ENCODE measurements around the gene NPIPB6. TPM values are rescaled to one million over a fixed set of nuclear protein-coding genes. Genes with fewer than 3 reads are reported as not detected.
"Not testable (repeated sequence)": the region's sequence is repeated elsewhere in the genome, so short reads cannot be mapped to it uniquely, and the experiment has no call there.

NPIPB6 gene
- total RNA-seq, 1 experiment from 2014 or later = 1.2 TPM

DNA sequence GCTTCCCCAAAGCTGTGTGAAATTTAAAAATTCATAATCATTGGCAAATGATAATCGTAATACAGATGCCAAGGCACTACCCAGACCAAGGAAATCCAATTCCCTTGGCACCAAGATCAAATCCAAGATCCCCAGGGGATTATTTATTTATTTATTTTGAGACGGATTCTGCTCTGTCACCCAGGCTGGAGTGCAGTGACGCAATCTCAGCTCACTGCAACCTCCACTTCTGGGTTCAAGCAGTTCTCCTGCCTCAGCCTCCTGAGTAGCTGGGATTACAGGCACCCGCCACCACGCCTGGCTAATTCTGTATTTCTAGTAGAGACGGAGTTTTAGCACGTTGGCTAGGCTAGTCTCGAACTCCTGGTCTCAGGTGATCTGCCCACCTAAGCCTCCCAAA, 27.6 kb downstream of the NPIPB6 start:
- H3K9me3 ChIP-seq (replicated peaks); H3K4me1 ChIP-seq (replicated peaks); H3K4me3 ChIP-seq; DNase-seq (ENCODE audit: low read depth in 1 of 2, low spot score in 2 of 2); H3K36me3 ChIP-seq; H3K27me3 ChIP-seq (replicated peaks); H3K27ac ChIP-seq: not testable (repeated sequence)

DNA sequence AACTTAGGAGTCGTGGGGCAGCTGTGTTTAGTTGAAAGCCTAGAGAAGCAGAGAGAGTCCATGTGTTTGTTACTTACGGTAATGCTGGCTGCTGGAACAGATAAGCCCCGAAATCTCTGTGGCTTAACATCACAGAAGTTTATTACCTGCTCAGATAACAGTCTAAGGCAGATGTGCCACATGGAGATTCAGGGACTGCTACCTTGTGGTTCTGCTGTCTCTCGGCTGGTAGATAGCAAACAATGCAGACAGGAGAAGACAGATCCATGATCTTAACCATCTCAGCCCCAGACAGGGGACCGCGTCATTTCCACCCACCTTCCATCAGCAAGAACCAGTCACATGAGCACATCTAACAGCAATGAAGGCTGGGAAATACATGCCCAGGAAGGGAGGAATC, 30.7 kb downstream of the NPIPB6 start:
- H3K4me3 ChIP-seq; DNase-seq (ENCODE audit: low read depth in 1 of 2, low spot score in 2 of 2); H3K36me3 ChIP-seq; H3K9me3 ChIP-seq (replicated peaks); H3K27me3 ChIP-seq (replicated peaks); H3K27ac ChIP-seq; H3K4me1 ChIP-seq (replicated peaks): not testable (repeated sequence)

DNA sequence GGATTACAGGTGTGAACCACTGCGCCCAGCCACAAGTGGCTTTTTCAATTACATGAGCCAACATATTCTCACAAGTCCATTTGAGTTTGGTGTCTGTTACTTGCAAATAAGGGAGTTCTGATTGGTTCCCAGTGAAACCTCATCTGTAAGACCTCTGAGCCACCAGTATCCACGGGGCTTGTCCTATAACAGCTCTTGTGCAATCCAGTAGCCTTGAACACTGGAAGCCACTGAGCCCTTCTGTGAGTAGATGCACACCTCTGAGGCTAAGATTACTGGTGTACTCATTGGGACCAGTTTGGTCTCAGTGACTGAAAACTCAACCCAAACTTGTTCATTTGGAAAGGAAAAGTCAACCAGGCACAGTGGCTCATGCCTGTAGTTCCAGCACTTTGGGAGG, 32.3 kb downstream of the NPIPB6 start:
- H3K27ac ChIP-seq; H3K36me3 ChIP-seq; H3K27me3 ChIP-seq (replicated peaks); H3K4me1 ChIP-seq (replicated peaks); H3K4me3 ChIP-seq; H3K9me3 ChIP-seq (replicated peaks); DNase-seq (ENCODE audit: low read depth in 1 of 2, low spot score in 2 of 2): not testable (repeated sequence)

DNA sequence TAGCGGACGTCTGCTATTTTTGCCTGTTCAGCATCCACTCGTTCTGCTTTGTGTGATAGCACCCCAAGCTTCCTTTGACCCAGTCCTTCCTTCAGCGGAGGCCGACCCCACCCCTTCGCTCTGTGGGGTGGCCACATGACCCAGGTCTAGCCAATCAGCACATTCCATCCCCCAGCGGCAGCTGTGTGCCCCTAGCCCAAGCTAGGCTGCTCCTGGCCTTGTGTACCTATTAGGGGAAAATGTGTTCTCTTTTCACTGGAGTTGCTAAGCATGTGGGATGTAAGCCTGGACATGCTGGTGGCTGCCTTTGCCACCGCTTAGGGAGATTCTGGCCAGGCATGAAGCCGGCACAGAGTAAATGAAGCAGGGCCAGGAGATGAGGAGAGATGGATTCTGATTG, 33.1 kb downstream of the NPIPB6 start:
- not testable (repeated sequence) for H3K4me1 ChIP-seq (replicated peaks); H3K36me3 ChIP-seq; H3K9me3 ChIP-seq (replicated peaks); H3K27ac ChIP-seq; H3K27me3 ChIP-seq (replicated peaks); H3K4me3 ChIP-seq; DNase-seq (ENCODE audit: low read depth in 1 of 2, low spot score in 2 of 2)

DNA sequence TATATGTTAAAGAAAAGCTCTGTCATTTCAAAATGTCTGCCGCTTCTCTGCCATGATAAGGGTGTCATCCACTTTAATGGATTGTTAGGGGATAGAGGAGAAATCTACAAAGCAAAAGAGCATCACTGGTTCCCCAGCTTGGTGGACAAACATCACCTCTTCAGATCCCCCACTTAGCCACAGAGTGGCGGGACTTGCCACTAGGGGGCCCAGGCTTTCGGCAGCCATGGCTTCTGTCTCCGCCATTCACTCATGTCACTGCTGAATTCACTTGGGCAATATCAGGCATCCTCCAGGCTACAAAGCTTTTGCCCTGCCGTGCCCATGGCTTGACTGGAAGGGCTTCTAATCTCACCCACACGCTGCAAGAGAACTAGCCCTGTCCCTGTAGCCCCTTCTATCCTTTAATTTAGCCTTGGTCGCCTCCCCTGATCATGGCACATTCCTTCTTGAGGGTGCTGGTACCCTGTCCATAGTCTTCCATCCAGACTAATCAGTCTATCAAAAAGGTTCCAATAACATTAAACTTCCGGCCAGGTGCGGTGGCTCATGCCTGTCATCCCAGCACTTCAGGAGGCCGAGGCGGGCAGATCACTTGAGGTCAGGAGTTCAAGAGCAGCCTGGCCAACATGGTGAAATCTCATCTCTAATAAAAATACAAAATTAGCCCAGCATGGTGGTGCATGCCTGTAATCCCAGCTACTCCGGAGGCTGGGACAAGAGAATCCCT, 36.3 kb downstream of the NPIPB6 start:
- Histone ChIP-seq H3K27me3 (replicated peaks) (no peaks in the 10 kb centered on the region), H3K36me3 (no peaks in the 10 kb centered on the region), H3K9me3 (replicated peaks) (no peaks in the 10 kb centered on the region), H3K27ac (no peak overlapping the region), H3K4me1 (replicated peaks) (no peaks in the 10 kb centered on the region; the same call in 1 of the 2 replicates), H3K4me3 (no peak overlapping the region)
- DNase-seq (ENCODE audit: low read depth in 1 of 2, low spot score in 2 of 2) = peak; percentile 36 to 65

DNA sequence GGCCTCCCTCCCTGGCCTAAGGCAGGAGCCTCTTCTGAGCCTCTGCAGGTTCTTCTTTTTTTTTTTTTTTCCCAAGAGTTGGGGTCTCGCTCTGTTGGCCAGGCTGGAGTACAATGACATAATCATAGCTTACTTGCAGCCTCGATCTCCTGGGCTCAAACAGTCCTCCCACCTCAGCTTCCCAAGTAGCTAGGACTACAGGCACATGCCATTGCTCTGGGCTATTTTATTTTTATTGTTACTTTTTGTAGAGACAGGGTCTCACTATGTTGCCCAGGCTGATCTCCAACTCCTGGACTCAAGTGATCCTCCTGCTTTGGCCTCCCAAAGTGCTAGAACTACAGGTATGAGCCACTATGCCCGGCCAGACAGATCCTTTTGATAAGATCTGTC, 38.4 kb downstream of the NPIPB6 start:
- Histone ChIP-seq H3K9me3 (replicated peaks) (no peaks in the 10 kb centered on the region), H3K4me1 (replicated peaks) (no peaks in the 10 kb centered on the region; the same call in 1 of the 2 replicates), H3K27ac (no peak overlapping the region), H3K4me3 (no peak overlapping the region), H3K27me3 (replicated peaks) (no peaks in the 10 kb centered on the region), H3K36me3 (no peaks in the 10 kb centered on the region)
- DNase-seq (ENCODE audit: low read depth in 1 of 2, low spot score in 2 of 2) = no peak

DNA sequence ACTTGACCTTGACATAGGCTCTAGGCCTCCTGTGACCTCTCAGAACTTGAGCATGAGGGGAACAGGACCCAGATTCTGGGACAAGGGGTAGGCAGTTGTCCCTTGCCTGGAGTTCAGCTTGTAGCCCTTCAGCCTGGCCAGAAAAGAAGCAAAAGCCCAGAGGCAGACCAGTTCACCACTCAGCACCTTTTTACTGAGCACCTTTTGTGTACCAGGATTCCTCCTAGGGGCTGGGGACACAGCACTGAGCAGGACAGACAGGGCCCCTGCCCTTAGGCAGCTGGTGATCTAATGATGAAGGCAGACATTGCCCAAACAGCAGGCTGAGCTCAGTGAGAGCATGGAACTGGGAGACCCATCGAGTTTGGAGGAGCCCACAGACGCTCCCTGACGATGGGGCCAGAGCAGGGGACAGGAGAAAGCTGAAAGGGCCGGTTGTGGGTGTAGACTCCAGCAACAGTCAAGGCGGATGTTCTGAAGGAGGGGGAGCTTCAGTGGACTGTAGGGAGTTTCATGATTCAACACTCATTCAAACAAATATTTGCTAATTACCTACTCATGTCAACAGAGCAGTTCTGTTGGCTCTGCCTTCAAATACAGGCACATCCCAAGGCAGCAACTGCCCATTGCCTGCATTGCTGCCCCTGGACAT, 38.9 kb downstream of the NPIPB6 start:
- peak in 1 of 2 experiments; percentile 31 for DNase-seq (ENCODE audit: low read depth in 1 of 2, low spot score in 2 of 2)
- no peaks in the 10 kb centered on the region for H3K27me3 ChIP-seq (replicated peaks)
- H3K36me3 ChIP-seq = no peaks in the 10 kb centered on the region
- H3K4me1 ChIP-seq (replicated peaks) = no peaks in the 10 kb centered on the region; the same call in 1 of the 2 replicates
- no peak overlapping the region for H3K27ac ChIP-seq
- H3K9me3 ChIP-seq (replicated peaks) = no peaks in the 10 kb centered on the region
- no peak overlapping the region for H3K4me3 ChIP-seq

DNA sequence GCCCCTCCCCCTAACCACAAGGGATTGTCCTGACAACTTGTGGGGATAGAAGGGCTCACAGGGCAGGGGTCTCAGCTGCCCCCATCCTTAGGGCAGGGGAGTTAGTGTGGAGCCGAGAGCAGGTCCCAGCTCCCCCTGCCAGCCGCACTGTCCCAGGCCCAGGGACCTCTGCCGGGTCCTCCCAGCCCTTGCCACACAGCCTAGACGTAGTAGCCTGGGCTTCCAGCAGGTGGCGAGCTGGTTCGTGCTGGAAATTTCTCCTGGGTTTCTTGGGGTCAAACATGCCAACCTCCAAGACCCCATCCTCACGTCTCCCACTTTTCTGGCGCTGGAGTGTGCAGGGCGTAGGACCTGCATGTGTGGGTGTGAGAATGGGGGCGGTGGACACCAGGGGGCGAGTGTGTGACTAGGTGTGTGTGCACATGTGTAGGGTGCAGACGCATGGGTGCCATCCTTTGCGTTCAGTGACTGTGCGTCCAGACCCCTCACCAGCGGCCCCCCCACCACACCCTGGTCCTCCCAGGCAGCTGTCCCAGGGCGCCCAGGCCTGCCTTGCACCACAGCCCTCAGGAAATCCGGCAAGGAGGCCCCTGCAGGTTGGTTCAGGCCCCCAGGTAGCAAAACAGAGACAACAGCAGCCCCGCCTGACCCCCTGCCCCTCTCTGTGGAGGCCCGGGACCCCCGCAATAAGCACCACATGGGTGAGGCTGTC, 41.5 kb downstream of the NPIPB6 start:
- Histone ChIP-seq H3K4me3 (no peak overlapping the region), H3K9me3 (replicated peaks) (no peaks in the 10 kb centered on the region), H3K27ac (no peak overlapping the region), H3K4me1 (replicated peaks) (no peaks in the 10 kb centered on the region; the same call in none of the 2 replicates), H3K36me3 (no peaks in the 10 kb centered on the region), H3K27me3 (replicated peaks) (no peaks in the 10 kb centered on the region)
- DNase-seq (ENCODE audit: low read depth in 1 of 2, low spot score in 2 of 2) = peak in 1 of 2 experiments; percentile 26

DNA sequence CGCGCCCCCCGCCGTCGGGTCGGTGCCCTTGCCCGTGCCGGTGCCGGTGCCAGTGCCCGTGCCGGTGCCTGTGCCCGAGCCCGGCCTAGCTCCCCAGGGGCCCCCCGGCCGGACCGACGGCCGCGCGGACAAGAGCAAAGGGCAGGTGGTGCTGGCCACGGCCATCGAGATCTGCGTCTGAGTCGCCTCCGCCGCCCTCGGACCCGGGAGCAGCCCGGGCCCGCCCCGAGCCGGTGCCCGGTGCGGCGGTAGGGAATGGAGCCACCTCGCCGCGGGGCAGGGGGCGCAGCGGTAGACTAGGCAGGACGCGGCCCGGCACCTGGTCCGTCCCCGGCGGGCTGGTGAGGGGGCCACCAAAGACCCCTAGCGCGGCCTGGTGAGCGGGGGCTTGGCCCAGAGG, 42.6 kb downstream of the NPIPB6 start:
- H3K9me3 ChIP-seq (replicated peaks) = no peaks in the 10 kb centered on the region
- no peaks in the 10 kb centered on the region; the same call in none of the 2 replicates for H3K4me1 ChIP-seq (replicated peaks)
- H3K27ac ChIP-seq = no peak overlapping the region
- no peaks in the 10 kb centered on the region for H3K27me3 ChIP-seq (replicated peaks)
- H3K4me3 ChIP-seq = no peak overlapping the region
- H3K36me3 ChIP-seq = no peaks in the 10 kb centered on the region
- DNase-seq (ENCODE audit: low read depth in 1 of 2, low spot score in 2 of 2) = no peak

DNA sequence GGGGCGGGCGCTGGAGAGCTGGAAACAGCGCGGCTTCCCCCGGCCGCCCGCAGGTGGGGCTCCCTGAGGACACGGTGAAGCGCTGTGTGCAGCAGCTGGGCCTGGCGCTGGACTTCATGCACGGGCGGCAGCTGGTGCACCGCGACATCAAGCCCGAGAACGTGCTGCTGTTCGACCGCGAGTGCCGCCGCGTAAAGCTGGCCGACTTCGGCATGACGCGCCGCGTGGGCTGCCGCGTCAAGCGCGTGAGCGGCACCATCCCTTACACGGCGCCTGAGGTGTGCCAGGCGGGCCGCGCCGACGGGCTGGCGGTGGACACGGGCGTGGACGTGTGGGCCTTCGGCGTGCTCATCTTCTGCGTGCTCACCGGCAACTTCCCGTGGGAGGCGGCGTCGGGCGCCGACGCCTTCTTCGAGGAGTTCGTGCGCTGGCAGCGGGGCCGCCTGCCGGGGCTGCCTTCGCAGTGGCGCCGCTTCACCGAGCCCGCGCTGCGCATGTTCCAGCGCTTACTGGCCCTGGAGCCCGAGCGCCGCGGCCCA, 43.2 kb downstream of the NPIPB6 start:
- no peaks in the 10 kb centered on the region for H3K36me3 ChIP-seq
- H3K4me1 ChIP-seq (replicated peaks) = no peaks in the 10 kb centered on the region; the same call in none of the 2 replicates
- no peaks in the 10 kb centered on the region for H3K9me3 ChIP-seq (replicated peaks)
- DNase-seq (ENCODE audit: low read depth in 1 of 2, low spot score in 2 of 2) = no peak
- no peak overlapping the region for H3K27ac ChIP-seq
- H3K27me3 ChIP-seq (replicated peaks) = no peaks in the 10 kb centered on the region
- H3K4me3 ChIP-seq = no peak overlapping the region

DNA sequence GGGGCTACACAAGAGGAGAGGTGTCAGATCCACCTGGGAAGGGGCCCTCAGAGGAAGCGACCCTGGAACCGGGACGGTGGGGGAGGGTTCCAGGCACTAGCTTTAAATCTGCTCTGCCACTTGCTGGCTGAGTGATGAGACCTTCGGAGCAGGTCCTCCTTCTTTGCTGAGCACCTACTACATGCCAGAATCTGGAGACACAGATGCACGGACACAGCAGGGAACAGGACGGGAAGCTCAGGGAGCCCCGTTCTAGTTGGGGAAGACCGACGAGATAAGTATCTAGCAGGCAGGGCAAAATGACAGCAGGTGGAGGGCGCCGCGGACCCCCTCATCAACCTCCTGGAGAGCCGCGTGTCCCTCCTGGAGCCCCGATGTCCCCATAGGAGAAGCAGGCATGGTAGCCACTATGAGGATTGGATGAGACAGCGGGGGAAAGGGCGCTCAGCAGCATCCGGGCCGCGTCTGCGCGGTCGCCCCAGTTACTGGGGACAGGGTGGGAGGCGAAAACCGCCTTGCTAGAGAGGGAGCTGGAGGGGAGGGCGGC, 43.8 kb downstream of the NPIPB6 start:
- H3K4me3 ChIP-seq = no peak overlapping the region
- H3K4me1 ChIP-seq (replicated peaks) = no peaks in the 10 kb centered on the region; the same call in none of the 2 replicates

DNA sequence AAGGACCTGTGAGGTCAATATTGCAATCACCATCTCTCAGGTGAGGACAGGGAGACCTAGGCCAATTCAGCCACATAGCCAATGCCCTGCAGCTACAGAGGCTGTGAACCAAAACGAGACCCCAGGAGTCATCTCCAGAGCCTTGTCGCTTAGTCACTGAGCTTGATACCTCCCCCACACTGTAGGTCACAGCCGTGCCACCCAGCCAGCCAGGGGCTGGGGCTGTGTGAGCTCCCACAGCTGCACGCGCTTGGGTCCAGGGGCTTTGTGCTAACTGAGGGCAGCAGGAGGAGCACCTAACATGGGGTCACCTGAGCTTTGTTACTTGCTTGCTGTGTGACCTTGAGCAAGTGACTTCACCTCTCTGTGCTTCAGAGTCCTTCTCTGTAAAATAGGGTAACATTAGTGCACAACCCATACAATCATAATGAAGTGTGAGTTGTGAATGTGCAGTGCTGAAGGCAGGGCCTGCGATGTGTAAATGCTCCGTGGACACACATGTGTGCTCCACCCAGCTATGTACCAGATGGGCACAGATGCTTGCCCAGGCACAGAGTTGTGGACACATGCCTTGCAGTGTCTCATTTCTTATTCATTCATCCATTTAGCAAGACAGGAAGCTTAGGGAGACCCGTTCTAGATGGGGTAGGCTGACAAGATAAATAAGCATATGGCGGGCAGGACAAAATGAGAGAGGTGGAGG, 45.1 kb downstream of the NPIPB6 start:
- DNase-seq (ENCODE audit: low read depth in 1 of 2, low spot score in 2 of 2) = no peak
- H3K9me3 ChIP-seq (replicated peaks) = no peaks in the 10 kb centered on the region
- no peak overlapping the region for H3K4me3 ChIP-seq
- H3K27ac ChIP-seq = no peak overlapping the region
- no peaks in the 10 kb centered on the region for H3K27me3 ChIP-seq (replicated peaks)
- no peaks in the 10 kb centered on the region; the same call in 1 of the 2 replicates for H3K4me1 ChIP-seq (replicated peaks)
- no peaks in the 10 kb centered on the region for H3K36me3 ChIP-seq

More for the DNA sequence above, 43.8 kb downstream of the NPIPB6 start:
- H3K9me3 ChIP-seq (replicated peaks) = no peaks in the 10 kb centered on the region
- H3K27ac ChIP-seq = no peak overlapping the region
- no peaks in the 10 kb centered on the region for H3K36me3 ChIP-seq
- no peak for DNase-seq (ENCODE audit: low read depth in 1 of 2, low spot score in 2 of 2)
- H3K27me3 ChIP-seq (replicated peaks) = no peaks in the 10 kb centered on the region
